Kidney tubule cell (primary cell): Measurements from ENCODE around the gene UBXN1.

ENCODE experiments used
- DNase-seq: peaks from one replicate; pipeline ENCODE4 v3.0.0-alpha.2; 2018; ENCODE audit warnings: low spot score

Gene UBXN1

DNA sequence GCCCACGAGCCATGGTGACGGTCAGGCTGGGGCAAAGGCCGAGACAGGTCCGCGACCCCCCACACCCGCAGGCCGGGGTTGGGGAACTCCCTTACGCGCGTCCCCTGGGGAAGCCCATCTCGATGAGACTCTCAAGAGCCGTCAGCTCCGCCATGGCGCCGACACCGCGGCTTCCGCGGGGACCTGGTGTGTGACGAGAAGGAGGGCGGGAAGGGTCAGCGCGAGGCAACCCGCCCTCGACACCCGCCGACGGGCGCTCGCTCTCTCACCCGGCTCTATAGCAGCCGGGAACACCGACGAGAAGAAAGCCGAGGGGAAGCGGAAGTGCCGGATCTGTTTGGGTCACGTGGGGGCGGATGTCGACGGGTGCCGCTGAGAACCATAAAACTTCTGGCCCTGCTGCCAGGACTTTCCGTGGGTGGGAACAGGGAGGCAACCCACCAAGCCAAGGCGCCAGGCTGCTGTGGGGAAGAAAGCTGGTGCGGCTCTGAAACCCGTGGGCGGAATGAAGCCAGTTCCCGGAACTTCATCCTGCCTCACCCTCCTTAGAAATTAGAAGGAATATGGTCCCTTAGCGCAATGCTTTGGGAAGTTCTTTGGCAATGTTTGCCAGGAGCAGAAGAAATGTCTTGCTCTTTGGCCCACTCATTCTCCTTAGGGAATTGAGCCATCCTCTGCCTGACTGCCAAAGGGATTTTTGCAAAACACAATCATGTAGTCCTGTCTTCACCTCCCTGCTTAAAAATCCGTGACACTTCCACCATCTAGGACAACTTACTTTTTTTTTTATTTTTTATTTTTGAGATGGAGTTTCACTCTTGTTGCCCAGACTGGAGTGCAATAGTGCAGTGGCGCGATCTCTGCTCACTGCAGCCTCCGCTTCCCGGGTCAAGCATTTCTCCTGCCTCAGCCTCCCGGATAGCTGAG, at the start of gene UBXN1:
TSS of gene UBXN1 (minus strand) at position 304 of the 927 bp plus-strand sequence. CDS start at position 154, 150 bp downstream.
- peak; percentile 85 for DNase-seq

DNA sequence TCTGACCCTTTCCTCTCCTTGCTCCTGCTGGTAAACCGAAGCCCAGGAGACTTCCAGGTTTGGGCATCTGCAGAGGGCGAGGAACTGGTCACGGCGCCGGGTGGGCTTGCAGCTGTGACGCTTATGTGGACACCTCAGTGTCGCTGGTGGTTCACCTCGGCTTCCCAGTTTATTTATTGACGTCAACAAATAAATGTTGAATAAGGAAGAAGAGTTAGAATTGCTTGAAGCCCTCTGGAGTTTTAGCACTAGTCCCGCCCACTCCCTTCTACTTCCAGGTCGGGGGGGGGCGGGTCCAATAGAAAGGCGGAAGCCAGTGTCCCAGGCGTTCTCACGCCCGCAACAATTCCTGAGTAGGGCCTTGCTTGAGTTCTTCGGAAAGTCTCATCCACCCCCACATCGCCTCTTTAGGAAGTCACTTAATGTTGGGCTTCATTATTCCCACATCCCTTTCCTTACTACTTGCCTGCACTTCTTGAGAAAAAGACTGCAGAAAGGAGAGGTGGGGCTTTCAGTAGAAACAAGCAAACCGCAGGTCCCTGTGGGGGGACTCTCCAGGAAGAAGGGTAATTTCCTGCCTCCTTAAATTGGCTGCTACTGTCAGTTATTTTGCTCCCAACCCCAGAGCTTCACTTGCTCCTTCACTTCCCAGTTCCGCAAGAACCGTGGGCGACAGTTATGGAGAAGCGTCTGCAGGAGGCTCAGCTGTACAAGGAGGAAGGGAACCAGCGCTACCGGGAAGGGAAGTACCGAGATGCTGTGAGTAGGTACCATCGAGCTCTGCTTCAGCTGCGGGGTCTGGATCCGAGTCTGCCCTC, 49.5 kb upstream of the UBXN1 start, which contains the start of gene TTC9C:
TSS of gene TTC9C (plus strand) at position 316 of the 818 bp plus-strand sequence. CDS start at position 679, 363 bp downstream.
- peak; percentile 85 for DNase-seq

- DNase-seq, result peak; percentile 98
These were observed 48.9 kb upstream of the UBXN1 start for GRCh38 chr11:62727872-62728170.

GRCh38 chr11:62727165-62727871, 48.4 kb upstream of the UBXN1 start, which contains the start of gene HNRNPUL2:
Gene HNRNPUL2 (minus strand): TSS chr11:62727457. CDS start chr11:62727156, 301 bp downstream.
- peak; percentile 99 for DNase-seq

DNA sequence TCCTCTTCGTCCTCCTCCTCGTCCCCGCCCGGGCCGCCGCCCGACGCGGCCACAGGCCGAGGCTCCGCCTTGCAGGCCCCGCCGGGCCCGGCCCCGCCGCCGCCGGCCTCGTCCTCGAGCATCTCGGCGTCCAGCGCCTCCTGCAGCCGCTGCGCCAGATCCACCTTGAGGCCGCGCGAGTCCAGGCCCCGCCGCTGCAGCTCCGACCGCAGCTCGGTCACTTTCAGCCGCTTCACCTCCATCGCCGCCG, 48.0 kb upstream of the UBXN1 start:
- no peak for DNase-seq

- DNase-seq, result no peak
These were observed 47.5 kb upstream of the UBXN1 start for GRCh38 chr11:62726156-62726914.

DNA sequence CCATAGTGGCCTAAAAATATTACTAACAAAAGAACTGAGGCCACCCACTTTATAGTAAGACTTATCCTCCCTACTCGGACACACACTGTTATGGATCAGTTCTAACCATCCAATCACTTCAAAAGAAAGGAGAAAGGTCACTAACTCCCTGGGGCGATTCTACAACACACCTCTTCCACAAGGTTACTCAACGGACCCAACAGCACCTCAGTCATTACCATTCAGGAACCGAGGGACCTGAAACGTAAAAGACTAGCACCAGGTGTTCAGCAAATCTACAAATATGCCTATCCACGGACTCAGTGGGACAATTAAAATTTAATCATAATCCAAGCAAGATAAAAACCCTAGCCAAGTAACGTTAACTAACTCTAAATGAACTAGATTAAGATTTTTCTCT, 46.8 kb upstream of the UBXN1 start:
- peak; percentile 30 for DNase-seq

DNA sequence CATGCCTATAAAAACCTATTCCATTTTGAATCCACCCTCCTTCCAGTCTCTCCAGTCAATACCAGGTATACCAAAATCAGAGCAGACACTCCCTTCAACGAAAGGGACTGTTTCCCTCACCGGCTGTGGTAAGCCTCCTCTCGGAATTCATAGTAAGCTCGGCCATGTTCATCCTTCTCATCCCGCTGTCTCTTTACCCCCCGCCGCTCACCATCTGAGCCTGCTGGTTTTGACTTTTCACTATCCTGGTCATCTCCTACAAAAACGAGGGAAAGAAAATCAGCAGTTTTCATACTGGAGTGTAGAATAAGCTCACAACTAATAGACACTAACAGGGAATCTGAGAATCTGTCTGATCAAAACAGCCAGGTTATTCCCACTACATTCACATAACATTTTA, 45.3 kb upstream of the UBXN1 start:
- DNase-seq, result no peak

DNA sequence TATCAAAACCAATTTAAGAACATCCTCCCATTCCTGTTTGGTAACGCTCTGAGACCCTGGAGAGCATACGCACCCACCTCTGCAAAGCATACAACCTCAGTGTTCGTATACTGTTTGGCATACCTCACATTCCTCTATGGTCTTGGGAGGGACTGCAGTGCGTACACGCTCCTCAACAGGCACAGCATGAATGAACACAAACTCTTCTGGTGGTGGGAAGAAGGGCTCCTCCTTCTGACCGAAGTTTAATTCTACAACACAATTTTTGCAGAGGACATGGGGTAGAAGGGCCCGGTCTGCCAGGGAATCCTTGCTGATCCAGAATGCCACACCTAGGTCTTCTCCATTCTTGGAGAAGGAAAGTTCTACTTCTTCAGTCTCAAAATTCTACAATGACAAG, 43.1 kb upstream of the UBXN1 start:
- DNase-seq, result no peak

DNA sequence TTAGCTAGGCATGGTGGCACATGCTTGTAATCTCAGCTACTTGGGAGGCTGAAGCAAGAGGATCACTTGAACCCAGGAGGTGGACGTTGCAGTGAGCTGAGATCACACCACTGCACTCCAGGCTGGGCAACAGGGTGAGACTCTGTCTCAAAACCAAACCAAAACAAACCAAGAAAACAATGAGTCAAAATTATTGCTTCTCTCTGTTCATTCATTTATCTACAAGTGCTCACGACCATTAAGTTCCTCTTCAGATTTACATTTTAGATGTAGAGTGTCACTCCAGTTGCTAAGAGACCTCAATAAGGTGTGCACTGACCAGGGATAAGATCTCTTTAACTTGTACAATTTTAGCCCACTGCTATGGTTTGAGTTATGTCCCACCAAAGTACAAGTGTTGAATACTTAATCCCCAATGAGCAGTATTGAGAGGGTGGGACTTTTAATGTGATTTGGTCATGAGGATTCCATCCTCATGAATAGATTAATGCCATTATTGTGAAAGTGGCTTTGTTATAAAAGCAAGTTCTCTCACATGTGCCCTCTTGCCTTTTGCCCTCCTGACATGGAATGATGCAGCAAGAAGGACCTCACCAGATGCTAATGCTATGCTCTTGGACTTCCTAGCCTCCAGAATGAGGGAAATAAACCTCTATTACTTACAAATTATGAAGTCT, 40.6 kb upstream of the UBXN1 start:
- DNase-seq, result no peak

- DNase-seq, result no peak
These were observed 37.9 kb upstream of the UBXN1 start for GRCh38 chr11:62716816-62717215.

GRCh38 chr11:62716206-62716605, 37.3 kb upstream of the UBXN1 start:
- DNase-seq, result no peak

DNA sequence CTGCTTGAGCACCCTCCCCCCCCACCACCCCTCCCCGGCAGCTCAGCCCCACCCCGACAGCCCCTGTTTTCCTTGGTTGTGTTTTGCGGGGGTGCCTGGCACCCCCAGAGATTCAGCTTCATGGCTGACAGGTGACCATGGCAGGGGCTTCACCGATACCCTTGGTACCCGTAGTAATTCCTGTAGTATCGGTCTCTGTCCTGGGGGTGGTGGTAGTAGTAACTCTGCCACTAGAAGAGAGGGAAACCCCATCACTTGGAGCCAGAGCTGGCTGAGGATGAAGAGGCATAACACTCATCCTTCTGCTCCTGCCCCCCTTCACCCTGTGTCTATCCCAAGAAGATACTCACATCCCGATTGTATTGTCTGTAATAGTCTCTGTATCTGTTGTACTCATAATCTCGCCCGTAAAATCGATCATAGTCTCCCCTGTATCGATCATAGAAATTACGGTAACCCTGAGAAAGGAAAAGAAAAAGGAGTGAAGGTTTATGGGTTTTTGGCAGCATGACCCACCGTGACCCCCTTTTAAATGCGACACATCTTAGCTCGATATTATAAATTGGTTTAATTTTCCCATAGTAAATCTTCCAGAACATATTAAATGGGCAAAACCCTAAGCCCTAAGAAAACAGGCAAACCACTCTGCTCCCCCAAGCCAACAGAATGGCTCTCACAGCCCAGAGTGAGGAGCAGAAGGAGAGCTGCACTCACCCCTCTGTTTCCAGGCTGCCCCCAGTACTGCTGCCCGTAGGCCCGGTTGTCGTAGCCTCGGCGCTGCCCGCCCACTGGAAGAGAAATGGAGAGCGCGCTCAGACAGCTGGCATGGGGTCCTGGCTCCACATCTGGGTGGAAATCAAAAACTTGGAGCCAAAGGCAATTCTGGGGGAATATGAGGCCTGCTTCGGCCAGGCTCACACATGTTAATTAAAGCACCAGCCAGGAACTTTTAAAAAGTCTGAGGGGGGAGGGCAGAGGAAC, 36.6 kb upstream of the UBXN1 start:
- no peak for DNase-seq

DNA sequence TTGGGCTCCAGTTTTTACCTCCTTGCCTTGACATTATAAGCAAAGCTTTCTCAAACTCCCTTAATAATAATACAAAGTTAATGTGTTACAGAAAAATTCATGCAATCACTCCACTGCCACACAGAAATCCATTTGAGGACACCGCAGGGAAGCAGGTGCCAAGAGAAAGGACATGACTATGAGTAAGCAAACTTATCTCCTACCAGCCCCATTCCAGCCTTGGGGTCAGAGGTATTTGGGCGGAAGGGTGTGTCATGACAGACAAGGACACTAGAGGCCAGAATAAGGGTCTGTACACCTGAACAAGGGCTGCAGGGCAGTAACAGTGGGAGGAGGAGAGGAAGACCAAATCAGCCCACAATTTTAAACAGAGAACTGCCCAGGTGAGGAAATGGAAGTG, 34.5 kb upstream of the UBXN1 start:
- DNase-seq, result peak; percentile 84

- no peak for DNase-seq
These were observed 34.0 kb upstream of the UBXN1 start for GRCh38 chr11:62712861-62713260.

- DNase-seq, result no peak
These were observed 33.5 kb upstream of the UBXN1 start for GRCh38 chr11:62712276-62712812.

DNA sequence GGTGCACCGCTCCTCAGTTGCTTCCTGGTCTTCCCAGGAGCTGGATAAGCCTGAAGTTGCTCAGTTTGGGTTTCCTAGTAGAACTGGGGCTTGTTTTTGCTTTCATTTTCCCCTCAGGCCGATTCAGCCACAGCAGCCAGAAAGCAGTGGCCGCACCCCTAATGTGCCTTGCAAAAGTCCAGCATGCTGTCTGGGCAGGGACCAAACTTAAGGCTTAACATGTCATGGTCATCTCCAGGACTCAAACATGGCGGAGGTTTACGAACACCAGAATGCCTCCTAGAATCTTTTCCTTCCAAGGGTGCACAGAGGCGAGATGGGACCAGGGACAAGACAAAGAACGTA, 31.1 kb upstream of the UBXN1 start:
- DNase-seq, result no peak

- DNase-seq, result peak; percentile 97
These were observed 30.6 kb upstream of the UBXN1 start for GRCh38 chr11:62709247-62710000.

DNA sequence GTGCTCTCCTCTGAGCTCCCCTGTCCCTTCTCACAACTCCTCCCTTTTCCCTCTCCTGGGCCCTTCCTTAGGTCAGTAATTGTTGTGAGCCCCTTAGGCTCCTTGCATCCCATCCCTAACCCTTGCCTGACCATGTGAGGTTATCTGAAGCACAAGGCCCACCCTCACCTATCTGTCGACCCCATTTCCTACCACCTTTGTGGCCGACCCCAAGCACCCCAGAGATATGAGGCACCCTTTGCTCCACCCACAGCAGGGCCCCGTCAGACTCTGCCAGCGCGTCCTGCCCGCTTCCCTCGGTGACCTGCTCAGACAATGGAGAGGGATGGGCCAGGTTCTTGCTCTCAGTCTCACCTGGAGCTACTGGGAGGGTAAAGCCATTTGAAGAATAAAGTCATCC, 29.9 kb upstream of the UBXN1 start:
- DNase-seq, result no peak
